Panc1 (cell line): ENCODE data around the gene RBPMS2.

Experiments
- CTCF ChIP-seq: fragments of 450-650 bp; IDR thresholded peaks from 2 replicates; pipeline ENCODE4 v1.5.1; 2017; ENCODE audit warnings: mild to moderate bottlenecking
- POLR2AphosphoS5 ChIP-seq: IDR thresholded peaks from 2 replicates; pipeline ENCODE4 v1.6.1; 2012; ENCODE audit warnings: mild to moderate bottlenecking, low read depth, low read length, moderate library complexity

- TF ChIP-seq CTCF (no peak), POLR2AphosphoS5 (no peak)
Observed at GRCh38 chr15:64753480-64754185, 21.8 kb downstream of the RBPMS2 start.
